K562 (cell line): ENCODE results near the gene SPDEF. TPM values are rescaled to one million over a fixed set of nuclear protein-coding genes. Genes with fewer than 3 reads are reported as not detected.

Experiments used
- ARID3B ChIP-seq: fragments of 250-450 bp; sonication (Bioruptor Pico); IDR thresholded peaks from 2 replicates; pipeline ENCODE4 v1.4.0; 2020; ENCODE audit warnings: borderline replicate concordance
- BCOR ChIP-seq: fragments of 450-650 bp; IDR thresholded peaks from 2 replicates; pipeline ENCODE4 v1.6.1; 2016
- CBX2 ChIP-seq: fragments of 200-600 bp; sonication (generic); IDR thresholded peaks from one replicate; pipeline ENCODE4 v1.6.1; 2012; ENCODE audit warnings: mild to moderate bottlenecking, low read length, inconsistent platforms; ENCODE audit not compliant: insufficient read depth, poor library complexity, severe bottlenecking
- CGGBP1 ChIP-seq: fragments of 250-450 bp; sonication (Bioruptor Pico); IDR thresholded peaks from 2 replicates; pipeline ENCODE4 v1.9.0; 2021; ENCODE audit warnings: mild to moderate bottlenecking
- CHD2 ChIP-seq: IDR thresholded peaks from 2 replicates; pipeline ENCODE4 v1.6.1; 2011; ENCODE audit warnings: low read depth, low read length
- ELF1 ChIP-seq: fragments of 200-800 bp; sonication (Bioruptor generic); IDR thresholded peaks from 2 replicates; pipeline ENCODE4 v1.6.1; 2016; ENCODE audit warnings: missing genetic modification characterization, missing compliant biosample characterization
- HDAC2 ChIP-seq: fragments of 450-650 bp; IDR thresholded peaks from 2 replicates; pipeline ENCODE4 v1.6.1; 2016; ENCODE audit warnings: mild to moderate bottlenecking
- KAT2B ChIP-seq: IDR thresholded peaks from one replicate; pipeline ENCODE4 v1.6.1; 2012; ENCODE audit warnings: low read depth, mild to moderate bottlenecking, control low read depth, inconsistent platforms, low read length, moderate library complexity
- PHB2 ChIP-seq: fragments of 450-650 bp; IDR thresholded peaks from 2 replicates; pipeline ENCODE4 v1.6.1; 2017; ENCODE audit warnings: low read depth
- PTBP1 ChIP-seq: fragments of 200-400 bp; formaldehyde crosslinking; IDR thresholded peaks from 2 replicates; pipeline ENCODE4 v1.6.1; 2017; ENCODE audit warnings: low read depth, low read length
- RFX5 ChIP-seq: IDR thresholded peaks from 2 replicates; pipeline ENCODE4 v1.6.1; 2011; ENCODE audit warnings: low read depth, mild to moderate bottlenecking, improper control_type of control experiment, low read length
- SIN3A ChIP-seq, 2 experiments: fragments of 150-350 bp in 1 of 2; IDR thresholded peaks; 2 replicates each; pipeline ENCODE4 v1.6.1; 2011 to 2016; ENCODE audit warnings: borderline replicate concordance in 2 of 2, low read depth in 2 of 2, low read length in 2 of 2, mild to moderate bottlenecking in 2 of 2, moderate library complexity in 2 of 2; ENCODE audit not compliant: control insufficient read depth in 1 of 2
- SMARCE1 ChIP-seq: fragments of 450-650 bp; IDR thresholded peaks from 2 replicates; pipeline ENCODE4 v1.7.1; 2016; ENCODE audit warnings: mild to moderate bottlenecking
- SOX6 ChIP-seq: fragments of 450-650 bp; IDR thresholded peaks from 2 replicates; pipeline ENCODE4 v1.6.1; 2014; ENCODE audit warnings: mild to moderate bottlenecking
- TBL1XR1 ChIP-seq, 2 experiments: IDR thresholded peaks; 2 replicates each; pipeline ENCODE4 v1.6.1; 2012; ENCODE audit warnings: improper control_type of control experiment in 2 of 2, low read length in 2 of 2, mild to moderate bottlenecking in 1 of 2
- THAP12 ChIP-seq: fragments of 250-450 bp; sonication (Bioruptor Pico); IDR thresholded peaks from 2 replicates; pipeline ENCODE4 v1.9.0; 2021; ENCODE audit warnings: mild to moderate bottlenecking, inconsistent platforms
- XRCC3 ChIP-seq: fragments of 450-650 bp; IDR thresholded peaks from 2 replicates; pipeline ENCODE4 v1.6.1; 2017; ENCODE audit warnings: mild to moderate bottlenecking, moderate library complexity
- ZFP1 ChIP-seq: fragments of 450-650 bp; formaldehyde crosslinking; IDR thresholded peaks from 2 replicates; pipeline ENCODE4 v1.4.0; 2020; ENCODE audit warnings: mild to moderate bottlenecking, mixed read lengths
- ZFX ChIP-seq: sonication (generic); formaldehyde crosslinking; IDR thresholded peaks from 2 replicates; pipeline ENCODE4 v1.8.0; 2022; ENCODE audit warnings: mild to moderate bottlenecking, missing genetic modification reagents, moderate library complexity
- ZNF134 ChIP-seq: fragments of 250-450 bp; sonication (Bioruptor Pico); conservative IDR thresholded peaks from 2 replicates; pipeline ENCODE4 v1.4.0; 2020
- ZNF217 ChIP-seq: sonication (generic); formaldehyde crosslinking; IDR thresholded peaks from 2 replicates; pipeline ENCODE4 v1.8.0; 2022; ENCODE audit warnings: mild to moderate bottlenecking, missing genetic modification reagents
- ZSCAN32 ChIP-seq: fragments of 450-650 bp; formaldehyde crosslinking; IDR thresholded peaks from 2 replicates; pipeline ENCODE4 v1.4.0; 2020; ENCODE audit warnings: mild to moderate bottlenecking, moderate library complexity
- polyA plus RNA-seq, 8 experiments: library from polyadenylated mRNA; depleted of rRNA in 4 of 8; stranded (reverse) in 5 of 8; unstranded in 3 of 8; fragments of >200 nt; fragmentation: Nextera tagmentation in 2 of 8; fragmentation: Illumina TruSeq in 1 of 8; extraction: Ambion mirVana in 2 of 8; extraction: Trizol in 1 of 8; gene quantifications; 2 replicates each; pipeline versions ENCODE4 v1.2.1 to v1.2.3, GENCODE V29; 2011 to 2014; ENCODE audit warnings: inconsistent platforms in 1 of 8, missing spikeins in 1 of 8
- total RNA-seq, 7 experiments: library from RNA; depleted of rRNA in 6 of 7; stranded (reverse); fragments of >200 nt in 6 of 7; fragmentation: Illumina TruSeq in 2 of 7; extraction: Trizol in 2 of 7; gene quantifications; 2 replicates each; pipeline versions ENCODE4 v1.2.1 to v1.2.3, GENCODE V29; 2011 to 2021; ENCODE audit warnings: low replicate concordance in 1 of 7
- TF ChIP-seq, protein P1 (sequence below): fragments of 450-650 bp; IDR thresholded peaks from 2 replicates; pipeline ENCODE4 v1.6.1; 2016
- TF ChIP-seq, protein P2 (sequence below), 2 experiments: IDR thresholded peaks; 2 replicates each; pipeline ENCODE4 v1.6.1; 2011; ENCODE audit warnings: borderline replicate concordance in 1 of 2, control low read depth in 1 of 2, low read depth in 1 of 2, low read length in 1 of 2, mild to moderate bottlenecking in 1 of 2, mixed read lengths in 1 of 2, moderate library complexity in 1 of 2; ENCODE audit not compliant: insufficient read depth in 1 of 2, insufficient read length in 1 of 2, poor library complexity in 1 of 2, severe bottlenecking in 1 of 2; ENCODE audit errors: extremely low read depth in 1 of 2

Gene SPDEF
- total and polyA plus RNA-seq, 9 of the 15 experiments (the other 6 are each of a cell fraction or from before 2014, with no cell fraction given) = 0.04 to 0.12 (median 0.11) TPM; not detected in 5

DNA sequence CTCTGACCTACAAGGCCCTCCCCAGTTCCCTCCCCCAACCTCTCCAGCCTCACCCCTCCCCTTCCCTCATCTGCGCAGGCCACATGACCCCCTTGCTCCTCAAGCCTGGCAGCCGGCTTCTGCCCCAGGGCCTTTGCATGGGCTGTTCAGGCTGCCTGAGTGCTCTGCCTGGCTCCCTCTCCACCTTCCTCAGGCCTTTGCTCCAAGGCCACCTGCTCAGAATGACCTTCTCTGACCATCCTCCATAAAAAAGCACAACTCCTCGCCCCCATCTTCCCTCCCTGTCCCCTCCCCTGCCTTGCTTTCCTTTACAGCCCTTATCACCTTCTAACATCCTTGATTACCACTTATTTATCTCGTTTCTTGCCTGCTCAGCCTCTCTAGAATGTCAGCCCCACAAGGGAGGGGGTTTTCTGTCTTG, 38.7 kb downstream of the SPDEF start (continued):
- TF ChIP-seq ZFP1 (CRISPR knock-in tag) = no peak
- TF ChIP-seq, protein P1, sequence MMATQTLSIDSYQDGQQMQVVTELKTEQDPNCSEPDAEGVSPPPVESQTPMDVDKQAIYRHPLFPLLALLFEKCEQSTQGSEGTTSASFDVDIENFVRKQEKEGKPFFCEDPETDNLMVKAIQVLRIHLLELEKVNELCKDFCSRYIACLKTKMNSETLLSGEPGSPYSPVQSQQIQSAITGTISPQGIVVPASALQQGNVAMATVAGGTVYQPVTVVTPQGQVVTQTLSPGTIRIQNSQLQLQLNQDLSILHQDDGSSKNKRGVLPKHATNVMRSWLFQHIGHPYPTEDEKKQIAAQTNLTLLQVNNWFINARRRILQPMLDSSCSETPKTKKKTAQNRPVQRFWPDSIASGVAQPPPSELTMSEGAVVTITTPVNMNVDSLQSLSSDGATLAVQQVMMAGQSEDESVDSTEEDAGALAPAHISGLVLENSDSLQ = no peak
- TF ChIP-seq SMARCE1 = peak; percentile 70; the same call in 1 of the 2 replicates
- TF ChIP-seq TBL1XR1 (IDR thresholded peaks at IDR 0.05; ENCODE audit: low read length in 2 of 2) = no peak
- no peak for TF ChIP-seq ZNF134 (CRISPR knock-in tag)
- TF ChIP-seq CGGBP1 = no peak
- no peak for TF ChIP-seq CBX2
- no peak for TF ChIP-seq ZSCAN32 (CRISPR knock-in tag)
- no peak for TF ChIP-seq ARID3B
- TF ChIP-seq HDAC2 = peak; percentile 92
- TF ChIP-seq BCOR = peak; percentile 98
- TF ChIP-seq RFX5 = no peak
- TF ChIP-seq, protein P2, sequence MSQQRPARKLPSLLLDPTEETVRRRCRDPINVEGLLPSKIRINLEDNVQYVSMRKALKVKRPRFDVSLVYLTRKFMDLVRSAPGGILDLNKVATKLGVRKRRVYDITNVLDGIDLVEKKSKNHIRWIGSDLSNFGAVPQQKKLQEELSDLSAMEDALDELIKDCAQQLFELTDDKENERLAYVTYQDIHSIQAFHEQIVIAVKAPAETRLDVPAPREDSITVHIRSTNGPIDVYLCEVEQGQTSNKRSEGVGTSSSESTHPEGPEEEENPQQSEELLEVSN (IDR thresholded peaks at IDR 0.05; ENCODE audit: borderline replicate concordance in 1 of 2, extremely low read depth in 1 of 2, insufficient read depth in 1 of 2, insufficient read length in 1 of 2, low read depth in 1 of 2, low read length in 1 of 2, poor library complexity in 1 of 2, severe bottlenecking in 1 of 2) = no peak
- TF ChIP-seq XRCC3 = no peak
- TF ChIP-seq ZNF217 (CRISPR knock-in tag) = no peak
- 0 out of 2 replicates have a peak, but pooled peaks have one; percentile 35 for TF ChIP-seq PHB2
- peak; percentile 93 for TF ChIP-seq PTBP1
- TF ChIP-seq SIN3A (IDR thresholded peaks at IDR 0.05; ENCODE audit: borderline replicate concordance in 2 of 2, control insufficient read depth in 1 of 2, low read depth in 2 of 2, low read length in 2 of 2) = no peak
- TF ChIP-seq CHD2 = no peak
- no peak for TF ChIP-seq KAT2B
- TF ChIP-seq ELF1 (tag) = no peak
- TF ChIP-seq ZFX (CRISPR knock-in tag) = 0 out of 2 replicates have a peak, but pooled peaks have one; percentile 36
- no peak for TF ChIP-seq THAP12
- no peak for TF ChIP-seq SOX6
